Vagina (tissue), 2 donors: Measurements from ENCODE around the gene LGALS1.
"Not testable (repeated sequence)": the region's sequence is repeated elsewhere in the genome, so short reads cannot be mapped to it uniquely, and the experiment has no call there.

Experiments
- POLR2A ChIP-seq, 2 donors: fragments of 450-650 bp; IDR thresholded peaks; one replicate each; pipeline ENCODE4 v1.6.1; 2017; ENCODE audit warnings: antibody characterized with exemption in 2 of 2, mild to moderate bottlenecking in 2 of 2, moderate library complexity in 2 of 2
- TF ChIP-seq, protein P1 (sequence below), 3 experiments: fragments of 450-650 bp in 2 of 3; fragments of 200-600 bp in 1 of 3; sonication (generic) in 1 of 3; IDR thresholded peaks; one replicate each; pipeline ENCODE4 v1.5.1; 2017 to 2019; ENCODE audit warnings: antibody characterized with exemption in 3 of 3, mild to moderate bottlenecking in 2 of 3, moderate library complexity in 2 of 3

DNA sequence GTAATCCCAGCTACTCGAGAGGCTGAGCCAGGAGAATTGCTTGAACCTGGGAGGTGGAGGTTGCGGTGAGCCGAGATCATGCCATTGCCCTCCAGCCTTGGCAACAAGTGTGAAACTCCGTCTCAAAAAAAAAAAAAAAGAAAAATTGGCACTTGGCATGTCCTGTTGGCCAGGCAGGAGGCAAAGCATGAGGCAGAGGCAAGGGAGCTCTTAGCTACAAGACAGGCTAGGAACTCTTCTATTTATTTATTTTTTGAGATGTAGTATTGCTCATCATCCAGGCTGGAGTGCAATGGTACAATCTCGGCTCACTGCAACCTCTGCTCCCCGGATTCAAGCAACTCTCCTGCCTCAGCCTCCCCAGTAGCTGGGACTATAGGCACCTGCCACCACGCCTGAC lies 18.7 kb downstream of the LGALS1 start:
- TF ChIP-seq, protein P1, sequence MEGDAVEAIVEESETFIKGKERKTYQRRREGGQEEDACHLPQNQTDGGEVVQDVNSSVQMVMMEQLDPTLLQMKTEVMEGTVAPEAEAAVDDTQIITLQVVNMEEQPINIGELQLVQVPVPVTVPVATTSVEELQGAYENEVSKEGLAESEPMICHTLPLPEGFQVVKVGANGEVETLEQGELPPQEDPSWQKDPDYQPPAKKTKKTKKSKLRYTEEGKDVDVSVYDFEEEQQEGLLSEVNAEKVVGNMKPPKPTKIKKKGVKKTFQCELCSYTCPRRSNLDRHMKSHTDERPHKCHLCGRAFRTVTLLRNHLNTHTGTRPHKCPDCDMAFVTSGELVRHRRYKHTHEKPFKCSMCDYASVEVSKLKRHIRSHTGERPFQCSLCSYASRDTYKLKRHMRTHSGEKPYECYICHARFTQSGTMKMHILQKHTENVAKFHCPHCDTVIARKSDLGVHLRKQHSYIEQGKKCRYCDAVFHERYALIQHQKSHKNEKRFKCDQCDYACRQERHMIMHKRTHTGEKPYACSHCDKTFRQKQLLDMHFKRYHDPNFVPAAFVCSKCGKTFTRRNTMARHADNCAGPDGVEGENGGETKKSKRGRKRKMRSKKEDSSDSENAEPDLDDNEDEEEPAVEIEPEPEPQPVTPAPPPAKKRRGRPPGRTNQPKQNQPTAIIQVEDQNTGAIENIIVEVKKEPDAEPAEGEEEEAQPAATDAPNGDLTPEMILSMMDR (IDR thresholded peaks at IDR 0.05), result not testable (repeated sequence)
- not testable (repeated sequence) for TF ChIP-seq POLR2A (IDR thresholded peaks at IDR 0.05)
